SK-N-SH (cell line): ENCODE data around the gene RNF19B.
"Not testable (repeated sequence)": the region's sequence is repeated elsewhere in the genome, so short reads cannot be mapped to it uniquely, and the experiment has no call there.

Source experiments
- EZH2phosphoT487 ChIP-seq: fragments of 200-600 bp; sonication (generic); IDR thresholded peaks from 2 replicates; pipeline ENCODE4 v1.6.1; 2017; ENCODE audit warnings: low read depth, mixed run types, mild to moderate bottlenecking, antibody characterized with exemption, moderate library complexity, borderline replicate concordance
- MEF2A ChIP-seq: IDR thresholded peaks from 2 replicates; pipeline ENCODE4 v1.4.0; 2012; ENCODE audit warnings: low read depth, borderline replicate concordance
- RAD21 ChIP-seq: IDR thresholded peaks from 2 replicates; pipeline ENCODE4 v1.6.1; 2012; ENCODE audit warnings: mild to moderate bottlenecking, low read length
- TF ChIP-seq, protein P1 (sequence below): fragments of 200-600 bp; sonication (generic); IDR thresholded peaks from 2 replicates; pipeline ENCODE4 v1.6.1; 2017; ENCODE audit warnings: antibody characterized with exemption, mild to moderate bottlenecking, moderate library complexity

DNA sequence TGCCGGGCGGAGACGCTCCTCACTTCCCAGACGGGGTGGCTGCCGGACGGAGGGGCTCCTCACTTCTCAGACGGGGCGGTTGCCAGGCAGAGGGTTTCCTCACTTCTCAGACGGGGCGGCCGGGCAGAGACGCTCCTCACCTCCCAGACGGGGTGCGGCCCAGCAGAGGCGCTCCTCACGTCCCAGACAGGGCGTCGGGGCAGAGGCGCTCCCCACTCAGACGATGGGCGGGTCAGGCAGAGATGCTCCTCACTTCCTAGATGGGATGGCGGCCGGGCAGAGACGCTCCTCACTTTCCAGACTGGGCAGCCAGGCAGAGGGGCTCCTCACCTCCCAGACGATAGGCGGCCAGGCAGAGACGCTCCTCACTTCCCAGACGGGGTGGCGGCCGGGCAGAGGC lies 10.4 kb upstream of the RNF19B start:
- TF ChIP-seq, protein P1, sequence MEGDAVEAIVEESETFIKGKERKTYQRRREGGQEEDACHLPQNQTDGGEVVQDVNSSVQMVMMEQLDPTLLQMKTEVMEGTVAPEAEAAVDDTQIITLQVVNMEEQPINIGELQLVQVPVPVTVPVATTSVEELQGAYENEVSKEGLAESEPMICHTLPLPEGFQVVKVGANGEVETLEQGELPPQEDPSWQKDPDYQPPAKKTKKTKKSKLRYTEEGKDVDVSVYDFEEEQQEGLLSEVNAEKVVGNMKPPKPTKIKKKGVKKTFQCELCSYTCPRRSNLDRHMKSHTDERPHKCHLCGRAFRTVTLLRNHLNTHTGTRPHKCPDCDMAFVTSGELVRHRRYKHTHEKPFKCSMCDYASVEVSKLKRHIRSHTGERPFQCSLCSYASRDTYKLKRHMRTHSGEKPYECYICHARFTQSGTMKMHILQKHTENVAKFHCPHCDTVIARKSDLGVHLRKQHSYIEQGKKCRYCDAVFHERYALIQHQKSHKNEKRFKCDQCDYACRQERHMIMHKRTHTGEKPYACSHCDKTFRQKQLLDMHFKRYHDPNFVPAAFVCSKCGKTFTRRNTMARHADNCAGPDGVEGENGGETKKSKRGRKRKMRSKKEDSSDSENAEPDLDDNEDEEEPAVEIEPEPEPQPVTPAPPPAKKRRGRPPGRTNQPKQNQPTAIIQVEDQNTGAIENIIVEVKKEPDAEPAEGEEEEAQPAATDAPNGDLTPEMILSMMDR = not testable (repeated sequence)
- TF ChIP-seq RAD21, EZH2phosphoT487, MEF2A: not testable (repeated sequence)
